ENCODE measurements around the gene CENPV. TPM values are rescaled to one million over a fixed set of nuclear protein-coding genes. Genes with fewer than 3 reads are reported as not detected.
A peak's percentile ranks its signal among the peaks of the same experiment; 100 is the strongest.

The CENPV gene
- total RNA-seq, 5 donors from 2014 or later (not counting 1 experiment from before 2014, with no cell fraction given), result 12.7 to 20.0 (median 17.8) TPM

GRCh38 chr17:16380640-16381495 lies 27.6 kb upstream of the CENPV start, which contains the start of gene UBB:
TSS of gene UBB (plus strand) at chr17:16381091. CDS start at chr17:16381908, 817 bp downstream.
- Mint-ChIP-seq H3K27ac (peak within 1 kb of the TSS; percentile 95 to 97), H3K4me1 (peaks cover 38 to 45% (median 45%) of the 10 kb centered on the region in 3 donors), H3K27me3 (no peaks in the 10 kb centered on the region), H3K4me3 (peak within 1 kb of the TSS; percentile 89 to 92 (median 91)), H3K9me3 (peaks cover 0 to 1% (median 0%) of the 10 kb centered on the region in 3 donors), H3K36me3 (peaks cover 27% of the 10 kb centered on the region)
- no peaks in the 10 kb centered on the region for H3K9me3 ChIP-seq
- under 1% methylated on average over 56 of the region's 67 CpGs for WGBS (ENCODE audit: insufficient coverage)
- no peaks in the 10 kb centered on the region for H3K27me3 ChIP-seq (replicated peaks in 1 of 2; ENCODE audit: control insufficient read depth in 2 of 2, extremely low read depth in 1 of 2, insufficient read depth in 2 of 2, low read length in 1 of 2)
- H3K4me3 ChIP-seq (ENCODE audit: control insufficient read depth in 1 of 2, extremely low read depth in 1 of 2, low read length in 1 of 2), result peak within 1 kb of the TSS; percentile 74 to 80
- H3K27ac ChIP-seq (ENCODE audit: low read length), result peak within 1 kb of the TSS; percentile 95
- peak; percentile 95 to 97 (median 96) for ATAC-seq (replicated peaks in 1 of 4)
- peaks cover 7 to 28% of the 10 kb centered on the region in 2 experiments for H3K4me1 ChIP-seq (ENCODE audit: control insufficient read depth in 1 of 2, extremely low read depth in 1 of 2, insufficient read depth in 2 of 2, low read length in 2 of 2)
- ChIA-PET POLR2A (interaction anchor here (0.5 to 2.2 kb wide), 15 partner anchors 8 to 664 kb away, joined by 3 to 19 read pairs (median 5); partner anchors contain the start of genes CENPV (in 1 of the 2), PIGL (in 1 of the 2) and TRPV2 (in 1 of the 2)), CTCF (interaction anchor here (0.5 to 1.9 kb wide), 9 partner anchors 15 to 1125 kb away, joined by 3 to 7 read pairs (median 3); partner anchors contain the start of genes CENPV (in 1 of the 2) and TRPV2 (in 1 of the 2))
- DNase-seq, result peak; percentile 86 to 97 (median 94)
- H3K36me3 ChIP-seq (ENCODE audit: control insufficient read depth in 2 of 2, extremely low read depth in 1 of 2, insufficient read depth in 1 of 2, low read length in 1 of 2), result peaks cover 0 to 17% of the 10 kb centered on the region in 2 donors

GRCh38 chr17:16379654-16380053 lies 26.4 kb upstream of the CENPV start:
- DNase-seq (no peak), ATAC-seq (replicated peaks in 1 of 4) (no peak)
- Histone ChIP-seq H3K27ac (ENCODE audit: low read length) (no peak overlapping the region), H3K9me3 (no peaks in the 10 kb centered on the region), H3K36me3 (ENCODE audit: control insufficient read depth in 2 of 2, extremely low read depth in 1 of 2, insufficient read depth in 1 of 2, low read length in 1 of 2) (peaks cover 0 to 16% of the 10 kb centered on the region in 2 donors), H3K4me1 (ENCODE audit: control insufficient read depth in 1 of 2, extremely low read depth in 1 of 2, insufficient read depth in 2 of 2, low read length in 2 of 2) (peaks cover 7 to 28% of the 10 kb centered on the region in 2 experiments), H3K27me3 (replicated peaks in 1 of 2; ENCODE audit: control insufficient read depth in 2 of 2, extremely low read depth in 1 of 2, insufficient read depth in 2 of 2, low read length in 1 of 2) (no peaks in the 10 kb centered on the region), H3K4me3 (ENCODE audit: control insufficient read depth in 1 of 2, extremely low read depth in 1 of 2, low read length in 1 of 2) (no peak overlapping the region)
- peaks cover 37 to 41% (median 40%) of the 10 kb centered on the region in 3 donors for H3K4me1 Mint-ChIP-seq
- no peak overlapping the region for H3K4me3 Mint-ChIP-seq
- POLR2A ChIA-PET, result interaction anchor here in 1 of 2 donors (2.2 kb wide), 1 partner anchor 59 kb away, joined by 19 read pairs; no protein-coding TSS in a partner anchor
- 100% methylated on average over 2 of the region's 8 CpGs for WGBS (ENCODE audit: insufficient coverage)
- no peaks in the 10 kb centered on the region for H3K27me3 Mint-ChIP-seq
- CTCF ChIA-PET, result no interaction called here
- peaks cover 27% of the 10 kb centered on the region for H3K36me3 Mint-ChIP-seq
- no peak overlapping the region for H3K27ac Mint-ChIP-seq
- H3K9me3 Mint-ChIP-seq, result peaks cover 0 to 1% (median 0%) of the 10 kb centered on the region in 3 donors

- Histone ChIP-seq H3K4me3 (ENCODE audit: control insufficient read depth in 1 of 2, extremely low read depth in 1 of 2, low read length in 1 of 2) (no peak overlapping the region), H3K4me1 (ENCODE audit: control insufficient read depth in 1 of 2, extremely low read depth in 1 of 2, insufficient read depth in 2 of 2, low read length in 2 of 2) (peaks cover 7 to 28% of the 10 kb centered on the region in 2 experiments), H3K36me3 (ENCODE audit: control insufficient read depth in 2 of 2, extremely low read depth in 1 of 2, insufficient read depth in 1 of 2, low read length in 1 of 2) (peaks cover 0 to 13% of the 10 kb centered on the region in 2 donors), H3K9me3 (no peaks in the 10 kb centered on the region), H3K27me3 (replicated peaks in 1 of 2; ENCODE audit: control insufficient read depth in 2 of 2, extremely low read depth in 1 of 2, insufficient read depth in 2 of 2, low read length in 1 of 2) (no peaks in the 10 kb centered on the region), H3K27ac (ENCODE audit: low read length) (no peak overlapping the region)
- peak overlapping the region in 1 of 3 donors; percentile 13 for H3K4me3 Mint-ChIP-seq
- no peak overlapping the region for H3K27ac Mint-ChIP-seq
- WGBS (ENCODE audit: insufficient coverage), result 84% methylated on average over 10 of the region's 17 CpGs
- peaks cover 21% of the 10 kb centered on the region for H3K36me3 Mint-ChIP-seq
- no peak for DNase-seq
- POLR2A ChIA-PET, result interaction anchor here in 1 of 2 donors (0.6 to 0.7 kb wide), 2 partner anchors 21 to 62 kb away, joined by 3 read pairs; no protein-coding TSS in a partner anchor
- H3K9me3 Mint-ChIP-seq, result peaks cover 0 to 1% (median 0%) of the 10 kb centered on the region in 3 donors
- ATAC-seq (replicated peaks in 1 of 4), result no peak
- no peaks in the 10 kb centered on the region for H3K27me3 Mint-ChIP-seq
- peaks cover 28 to 33% (median 31%) of the 10 kb centered on the region in 3 donors for H3K4me1 Mint-ChIP-seq
- CTCF ChIA-PET, result interaction anchor here (0.6 to 1.0 kb wide), 3 partner anchors 13 to 122 kb away, joined by 3 to 4 read pairs (median 3); no protein-coding TSS in a partner anchor
These were observed 25.5 kb upstream of the CENPV start for GRCh38 chr17:16378636-16379282.

- no peak overlapping the region for H3K27ac Mint-ChIP-seq
- H3K9me3 Mint-ChIP-seq, result peaks cover 0 to 1% (median 0%) of the 10 kb centered on the region in 3 donors
- H3K4me1 Mint-ChIP-seq, result peaks cover 20 to 24% (median 24%) of the 10 kb centered on the region in 3 donors
- H3K27me3 Mint-ChIP-seq, result no peaks in the 10 kb centered on the region
- no peak for DNase-seq
- CTCF ChIA-PET, result interaction anchor here (0.6 to 1.0 kb wide), 3 partner anchors 12 to 122 kb away, joined by 3 to 4 read pairs (median 3); partner anchors contain the start of gene CENPV (in 1 of the 2)
- WGBS (ENCODE audit: insufficient coverage), result 80% methylated on average over 1 of the region's 2 CpGs
- Histone ChIP-seq H3K36me3 (ENCODE audit: control insufficient read depth in 2 of 2, extremely low read depth in 1 of 2, insufficient read depth in 1 of 2, low read length in 1 of 2) (peaks cover 0 to 11% of the 10 kb centered on the region in 2 donors), H3K27ac (ENCODE audit: low read length) (no peak overlapping the region), H3K9me3 (no peaks in the 10 kb centered on the region), H3K27me3 (replicated peaks in 1 of 2; ENCODE audit: control insufficient read depth in 2 of 2, extremely low read depth in 1 of 2, insufficient read depth in 2 of 2, low read length in 1 of 2) (no peaks in the 10 kb centered on the region), H3K4me3 (ENCODE audit: control insufficient read depth in 1 of 2, extremely low read depth in 1 of 2, low read length in 1 of 2) (no peak overlapping the region), H3K4me1 (ENCODE audit: control insufficient read depth in 1 of 2, extremely low read depth in 1 of 2, insufficient read depth in 2 of 2, low read length in 2 of 2) (peaks cover 7 to 25% of the 10 kb centered on the region in 2 experiments)
- no peak for ATAC-seq (replicated peaks in 1 of 4)
- H3K4me3 Mint-ChIP-seq, result no peak overlapping the region
- H3K36me3 Mint-ChIP-seq, result peaks cover 15% of the 10 kb centered on the region
- POLR2A ChIA-PET, result interaction anchor here in 1 of 2 donors (0.5 kb wide), 1 partner anchor 27 kb away, joined by 3 read pairs; no protein-coding TSS in a partner anchor
These were observed 24.7 kb upstream of the CENPV start for GRCh38 chr17:16377941-16378341.

- Mint-ChIP-seq H3K9me3 (no peaks in the 10 kb centered on the region), H3K4me3 (no peak overlapping the region), H3K27me3 (no peaks in the 10 kb centered on the region), H3K27ac (no peak overlapping the region), H3K36me3 (no peaks in the 10 kb centered on the region), H3K4me1 (no peaks in the 10 kb centered on the region)
- no peaks in the 10 kb centered on the region for H3K27me3 ChIP-seq (replicated peaks in 1 of 2; ENCODE audit: control insufficient read depth in 2 of 2, extremely low read depth in 1 of 2, insufficient read depth in 2 of 2, low read length in 1 of 2)
- ChIA-PET CTCF (interaction anchor here in 1 of 2 donors (1.7 kb wide), 1 partner anchor 11 kb away, joined by 5 read pairs; no protein-coding TSS in a partner anchor), POLR2A (no interaction called here)
- WGBS (ENCODE audit: insufficient coverage), result 94% methylated on average over 7 of the region's 16 CpGs
- H3K4me3 ChIP-seq (ENCODE audit: control insufficient read depth in 1 of 2, extremely low read depth in 1 of 2, low read length in 1 of 2), result no peak overlapping the region
- H3K36me3 ChIP-seq (ENCODE audit: control insufficient read depth in 2 of 2, extremely low read depth in 1 of 2, insufficient read depth in 1 of 2, low read length in 1 of 2), result no peaks in the 10 kb centered on the region
- DNase-seq (no peak), ATAC-seq (replicated peaks in 1 of 4) (no peak)
- H3K4me1 ChIP-seq (ENCODE audit: control insufficient read depth in 1 of 2, extremely low read depth in 1 of 2, insufficient read depth in 2 of 2, low read length in 2 of 2), result no peaks in the 10 kb centered on the region
- H3K9me3 ChIP-seq, result no peaks in the 10 kb centered on the region
- H3K27ac ChIP-seq (ENCODE audit: low read length), result no peak overlapping the region
These were observed 21.1 kb upstream of the CENPV start for GRCh38 chr17:16374146-16374938.

Data from T-cell (primary cell).